ENCODE data around the gene PRTG.
"Not testable (repeated sequence)": the region's sequence is repeated elsewhere in the genome, so short reads cannot be mapped to it uniquely, and the experiment has no call there.

PRTG gene

DNA sequence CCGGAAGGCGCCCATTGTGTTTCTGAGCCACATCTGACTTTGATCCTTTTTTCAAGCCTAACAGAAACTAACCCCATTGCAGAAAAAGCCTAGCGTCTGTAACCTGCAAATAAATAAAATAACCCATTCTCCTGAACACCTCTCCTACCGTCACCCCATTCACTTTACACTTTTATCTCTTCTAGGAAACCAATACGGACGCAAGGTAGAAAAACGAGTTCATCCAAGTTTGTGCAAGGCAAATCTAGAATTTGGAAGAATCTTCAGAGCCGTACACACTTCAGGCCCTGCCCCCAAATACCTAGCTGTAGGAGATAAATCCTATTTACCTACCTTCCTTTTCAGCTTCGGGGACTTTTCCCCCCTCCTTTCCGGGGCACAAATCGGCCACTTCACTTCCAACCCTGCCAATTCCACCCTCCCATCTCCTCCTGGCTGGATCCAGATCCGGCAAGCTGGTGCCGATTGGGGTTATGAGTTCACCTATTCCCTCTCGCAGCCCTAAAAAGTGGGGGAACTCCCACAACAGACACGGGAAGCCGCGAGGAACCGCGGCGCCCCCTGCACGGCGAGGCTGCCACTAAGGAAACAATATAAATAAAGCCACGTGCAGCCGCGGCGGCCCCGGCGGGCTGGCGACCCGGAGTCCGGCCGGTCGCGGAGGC is 987 bp downstream of the PRTG start:
- DNase-seq: no peak

DNA sequence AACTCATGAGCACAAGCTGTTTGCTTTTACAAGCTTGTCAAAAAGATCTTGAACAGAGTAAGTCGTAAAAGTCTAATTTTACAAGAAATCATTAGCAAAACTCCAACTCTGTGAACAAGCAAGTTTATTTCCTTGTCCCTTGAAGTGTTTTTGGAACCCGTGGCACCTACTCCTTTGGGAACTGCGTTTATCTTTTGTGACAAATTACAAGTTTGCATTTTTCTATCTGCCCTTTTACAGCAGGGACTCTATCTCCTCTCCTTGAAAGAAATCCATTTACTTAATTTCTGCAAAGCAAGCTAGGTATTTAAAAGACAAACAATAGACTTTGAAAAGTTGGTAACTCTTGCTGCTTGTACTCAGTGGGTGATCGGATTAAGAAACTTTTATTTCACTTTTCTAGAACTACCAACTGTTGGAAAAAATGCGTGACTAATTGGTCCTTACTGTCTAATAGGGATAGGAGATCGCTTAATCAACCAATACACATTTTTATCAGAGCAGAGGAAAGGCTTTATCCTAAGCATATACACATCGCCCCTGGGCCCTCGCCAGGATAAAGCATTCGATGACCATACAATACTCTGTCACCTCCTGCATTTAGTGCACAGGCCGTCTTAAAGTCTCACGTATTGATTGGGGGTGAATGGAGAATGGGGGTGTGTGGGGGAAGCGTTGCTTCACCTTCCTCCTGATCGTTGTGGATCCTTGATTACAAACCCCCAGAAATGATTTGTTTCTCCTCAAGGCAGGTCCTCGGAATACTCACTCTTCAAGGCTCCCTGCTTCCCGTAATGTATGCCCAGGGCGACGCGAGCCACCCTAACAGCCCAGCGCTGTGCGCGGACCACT is 1.7 kb downstream of the PRTG start:
- no peak for DNase-seq

DNA sequence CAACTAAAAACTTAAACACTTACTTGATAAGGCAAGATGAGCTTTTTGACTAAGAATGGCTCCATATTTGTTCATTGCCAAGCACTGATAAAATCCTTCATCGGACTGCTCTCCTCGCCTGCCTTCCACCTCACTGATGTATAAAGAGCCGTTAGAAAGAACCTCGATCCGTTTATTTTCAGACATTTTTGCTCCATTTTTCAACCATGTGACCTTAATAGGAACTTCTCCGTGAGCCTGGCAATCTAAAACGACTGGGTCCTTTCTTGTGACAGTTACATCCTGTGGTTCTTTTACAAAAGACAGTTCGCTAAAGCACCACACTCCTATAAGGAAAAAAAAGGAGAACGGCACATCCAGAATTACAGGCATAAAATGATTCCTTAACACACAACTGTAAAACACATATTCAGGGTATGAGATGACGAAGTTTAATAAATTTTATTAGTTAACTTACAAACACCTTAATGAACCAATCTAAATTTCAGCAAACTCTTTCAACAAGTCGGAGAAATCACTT is 2.5 kb downstream of the PRTG start:
- DNase-seq: no peak

DNA sequence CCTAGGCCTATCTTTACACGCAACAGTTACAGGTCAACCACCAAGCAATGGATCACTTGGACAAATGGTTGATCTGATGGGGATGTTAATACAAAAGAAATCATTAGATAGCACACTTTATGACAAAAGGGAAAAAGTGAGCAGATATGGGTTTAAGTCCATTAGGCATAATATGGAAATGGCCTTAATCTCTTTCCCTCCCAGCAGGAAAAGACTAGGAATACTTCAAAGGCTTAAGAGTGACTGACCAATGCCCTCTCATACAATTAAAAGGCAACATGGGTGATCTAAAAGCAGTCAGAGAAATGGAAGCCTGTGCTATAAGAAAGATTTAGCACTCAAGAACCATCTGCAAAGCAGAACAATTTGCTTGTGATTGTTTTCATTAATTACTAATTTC is 3.3 kb downstream of the PRTG start:
- no peak for DNase-seq

DNA sequence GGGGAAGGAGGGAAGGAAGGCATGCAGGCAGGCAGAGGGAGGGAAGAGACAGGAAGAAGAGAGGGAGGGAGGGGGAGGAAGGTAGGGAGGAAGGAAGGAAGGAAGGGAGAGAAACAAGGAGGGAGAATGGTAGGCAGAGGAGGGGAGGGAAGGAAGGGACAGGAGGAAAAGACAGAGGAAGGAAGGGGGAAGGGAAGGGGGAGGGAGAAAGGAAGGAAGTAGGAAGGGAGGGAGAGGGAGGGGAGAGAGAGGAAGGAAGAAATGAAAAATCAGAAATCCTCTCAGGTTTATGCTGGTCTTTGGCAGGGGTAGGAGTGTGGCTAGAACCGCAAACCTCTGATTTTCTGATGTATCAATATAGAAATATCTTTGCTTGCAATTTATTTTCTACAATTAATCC is 4.2 kb downstream of the PRTG start:
- no peak for DNase-seq

DNA sequence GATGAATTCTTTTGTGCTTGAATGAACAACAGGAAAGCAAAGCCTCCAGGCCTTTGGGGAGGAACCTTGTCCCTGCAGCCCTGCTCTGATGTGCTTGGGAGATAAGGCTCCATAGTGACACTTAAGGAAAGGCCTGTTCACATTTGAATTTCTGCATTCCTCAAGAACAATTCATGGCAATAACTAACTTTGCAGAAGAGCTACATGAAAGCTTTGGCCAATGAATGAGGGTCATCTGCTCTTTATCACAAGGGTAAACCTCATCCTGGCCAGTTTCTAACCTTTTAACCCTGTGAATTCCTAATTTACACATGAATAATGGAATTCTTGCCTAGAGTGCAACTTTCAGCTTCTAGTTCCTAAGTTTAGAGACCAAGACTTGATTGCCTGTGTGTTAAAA is 5.6 kb downstream of the PRTG start:
- DNase-seq: no peak

DNA sequence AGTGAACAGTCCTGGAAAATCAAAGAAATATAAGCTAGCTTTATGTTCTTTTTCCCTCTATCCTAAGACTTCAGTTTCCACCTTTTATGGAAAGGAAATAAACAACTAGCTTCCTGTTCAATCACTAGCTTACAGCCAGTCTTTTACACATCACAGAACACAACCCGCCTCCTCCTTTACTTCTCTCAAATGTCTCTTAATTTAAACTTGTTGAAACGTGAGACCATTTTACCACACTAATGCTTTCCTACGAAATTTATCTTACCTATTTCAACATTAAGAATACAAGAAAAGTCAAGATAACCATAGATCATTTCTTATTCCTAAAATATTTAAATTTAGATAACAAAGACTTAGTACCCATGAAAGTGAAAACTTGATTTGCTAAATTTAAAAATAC is 6.2 kb downstream of the PRTG start:
- DNase-seq: no peak

DNA sequence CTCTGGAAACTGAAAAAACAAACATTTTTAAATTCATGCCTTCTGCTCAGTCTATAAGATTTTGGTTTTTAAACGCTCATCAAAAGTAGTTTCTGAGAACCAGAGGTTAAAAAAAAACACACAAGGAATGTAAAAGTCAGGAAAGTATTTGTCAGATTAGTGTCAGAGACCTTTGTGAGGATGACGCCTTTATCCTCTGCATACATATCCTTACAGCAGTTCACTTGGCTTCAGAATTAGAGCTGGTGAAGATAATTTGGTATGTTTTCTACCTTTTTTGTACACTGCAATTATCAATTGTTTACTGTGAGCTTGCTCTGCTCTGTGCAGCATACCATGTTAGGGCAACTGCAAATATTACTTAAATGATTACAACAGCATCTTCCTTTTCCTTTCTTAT is 8.3 kb downstream of the PRTG start:
- DNase-seq: no peak

DNA sequence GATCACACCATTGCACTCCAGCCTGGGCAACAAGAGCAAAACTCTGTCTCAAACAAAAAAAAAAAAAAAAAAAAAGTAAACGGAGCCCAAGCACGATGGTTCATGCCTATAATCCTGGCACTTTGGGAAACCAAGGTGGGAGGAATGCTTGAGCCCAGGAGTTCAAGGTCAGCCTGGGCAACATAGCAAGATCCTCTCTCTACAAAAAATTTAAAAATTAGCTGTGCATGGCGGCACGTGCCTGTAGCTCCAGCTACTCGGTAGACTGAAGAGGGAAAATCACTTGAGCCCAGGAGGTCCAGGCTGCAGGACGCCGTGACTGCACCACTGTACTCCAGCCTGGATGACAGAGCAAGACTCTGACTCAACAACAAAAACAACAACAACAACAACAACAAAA is 9.5 kb downstream of the PRTG start:
- not testable (repeated sequence) for DNase-seq

DNA sequence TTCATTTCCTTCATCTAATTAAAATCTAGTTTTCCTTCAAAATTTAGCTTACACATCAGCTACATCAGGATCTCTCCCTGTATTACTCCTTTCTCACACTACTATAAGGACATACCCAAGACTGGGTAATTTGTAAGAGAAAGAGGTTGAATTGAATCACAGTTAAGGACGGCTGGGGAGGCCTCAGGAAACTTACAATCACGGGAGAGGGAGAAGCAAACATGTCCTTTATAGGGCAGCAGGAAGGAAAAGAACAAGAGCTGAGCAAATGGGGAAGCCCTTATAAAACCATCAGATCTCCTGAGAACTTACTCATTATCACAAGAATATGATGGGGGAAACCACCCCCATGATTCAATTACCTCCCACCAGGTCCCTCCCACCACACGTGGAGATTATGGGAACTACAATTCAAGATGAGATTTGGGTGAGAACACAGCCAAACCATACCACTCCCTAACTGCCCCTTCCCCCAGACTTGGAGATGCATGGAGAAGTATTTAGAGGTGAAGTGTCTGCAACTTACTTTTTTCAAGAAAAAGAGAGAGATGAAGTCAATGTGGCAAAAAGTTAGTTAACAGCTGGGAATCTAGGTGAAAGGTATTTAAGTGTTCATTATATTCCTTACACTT is 21.3 kb downstream of the PRTG start:
- no peak for DNase-seq

DNA sequence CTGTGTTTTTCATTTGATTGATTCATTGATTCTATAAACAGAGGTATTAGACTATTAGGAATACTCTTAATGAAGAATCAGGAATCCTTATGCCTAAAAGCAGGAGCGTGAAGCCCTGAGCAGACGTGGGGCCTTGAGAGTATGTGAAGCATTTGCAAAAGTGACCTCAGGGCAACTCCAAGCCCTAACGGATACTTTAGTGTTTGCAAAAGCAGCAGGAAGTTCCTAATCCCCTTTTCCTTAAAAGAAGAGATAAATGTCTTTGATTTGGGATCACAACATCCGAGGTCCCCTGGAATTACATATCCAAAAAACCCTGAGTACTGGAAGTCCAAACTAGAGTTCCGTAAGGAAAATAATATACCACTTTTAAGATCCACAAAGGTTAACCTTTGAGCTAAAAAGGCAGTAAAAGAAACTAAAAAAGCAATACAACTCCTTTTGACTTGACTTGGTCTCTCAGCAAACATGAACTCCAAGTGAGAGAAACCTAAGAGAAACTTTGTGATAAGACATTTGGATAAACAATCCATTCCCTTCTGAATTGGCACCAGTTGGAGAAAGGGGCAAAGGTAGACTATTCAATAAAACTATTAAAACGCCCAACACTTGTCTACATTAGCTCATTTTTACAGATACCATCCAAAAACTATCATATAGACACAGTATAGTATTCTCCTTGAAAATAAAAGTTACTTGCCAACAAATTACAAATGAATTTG is 27.4 kb downstream of the PRTG start:
- DNase-seq: no peak

DNA sequence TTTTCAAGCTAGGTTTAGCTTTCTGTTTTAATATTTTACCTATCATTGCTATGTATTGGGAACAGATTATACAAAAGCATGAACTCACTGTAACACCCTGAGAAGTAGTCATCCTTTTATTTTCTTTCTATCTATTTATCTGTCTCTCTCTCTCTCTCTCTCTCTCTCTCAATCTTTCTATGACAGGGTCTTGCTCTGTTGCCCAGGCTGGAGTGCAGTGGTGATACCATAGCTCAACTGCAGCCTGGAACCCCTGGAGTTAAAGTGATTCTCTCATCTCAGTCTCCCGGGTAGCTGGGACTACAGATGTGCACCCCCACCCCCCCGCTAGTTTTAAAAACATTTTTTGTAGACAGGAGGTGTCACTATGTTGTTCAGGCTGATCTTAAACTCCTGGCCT is 28.9 kb downstream of the PRTG start:
- DNase-seq: no peak

DNA sequence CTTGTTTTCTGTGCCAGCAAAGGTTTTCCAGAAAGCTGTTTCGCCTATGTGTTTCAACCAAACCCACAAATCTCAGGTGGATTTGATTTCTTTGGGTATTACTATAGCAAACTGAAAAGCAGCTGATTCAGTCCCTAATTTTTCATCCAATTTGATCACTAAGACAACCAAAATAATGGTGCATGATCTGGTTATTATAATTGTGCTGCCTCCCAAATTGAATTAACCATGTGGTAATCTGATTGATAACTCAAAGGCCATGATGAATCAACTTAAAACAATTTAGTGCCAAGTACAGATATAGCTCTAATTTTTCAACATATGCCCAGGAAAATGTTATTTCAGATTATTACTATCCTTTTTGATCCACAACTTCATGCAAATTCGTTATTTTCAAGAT is 30.6 kb downstream of the PRTG start:
- DNase-seq: no peak

DNA sequence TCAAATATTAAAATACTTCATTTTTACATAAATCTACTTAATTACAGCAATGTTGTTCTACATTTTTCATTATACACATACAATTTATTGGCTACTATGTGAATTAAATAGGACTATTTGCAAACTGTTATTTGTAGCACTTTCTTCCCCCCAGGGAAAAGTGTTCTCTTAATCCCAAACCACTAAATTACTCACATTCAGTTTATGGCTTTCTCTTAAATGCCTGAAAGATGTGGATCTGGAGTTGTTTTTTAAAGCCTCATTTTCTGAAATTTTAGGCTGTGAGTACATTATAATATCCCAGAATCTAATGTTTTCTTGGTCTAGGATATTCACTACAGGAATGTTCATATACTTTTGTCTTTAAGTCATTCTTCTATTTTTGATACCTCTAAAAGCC is 32.7 kb downstream of the PRTG start:
- no peak for DNase-seq

DNA sequence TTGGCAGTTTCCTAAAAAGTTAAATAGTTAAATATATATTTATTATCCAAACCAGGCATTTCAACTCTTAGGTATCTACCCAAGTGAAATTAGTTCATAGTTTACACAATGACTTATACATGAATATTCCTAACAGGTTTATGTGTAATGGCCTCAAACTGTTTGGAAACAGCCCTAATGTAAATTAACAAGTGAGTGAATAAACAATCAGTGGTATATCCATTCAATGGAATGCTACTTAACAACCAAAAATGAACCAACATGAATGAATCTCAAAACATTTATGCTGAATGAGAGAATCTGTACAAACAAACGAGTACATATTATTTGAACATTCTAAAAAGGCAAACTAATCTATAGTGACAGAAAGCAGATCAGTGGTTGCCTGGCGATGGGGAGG is 33.5 kb downstream of the PRTG start:
- no peak for DNase-seq

DNA sequence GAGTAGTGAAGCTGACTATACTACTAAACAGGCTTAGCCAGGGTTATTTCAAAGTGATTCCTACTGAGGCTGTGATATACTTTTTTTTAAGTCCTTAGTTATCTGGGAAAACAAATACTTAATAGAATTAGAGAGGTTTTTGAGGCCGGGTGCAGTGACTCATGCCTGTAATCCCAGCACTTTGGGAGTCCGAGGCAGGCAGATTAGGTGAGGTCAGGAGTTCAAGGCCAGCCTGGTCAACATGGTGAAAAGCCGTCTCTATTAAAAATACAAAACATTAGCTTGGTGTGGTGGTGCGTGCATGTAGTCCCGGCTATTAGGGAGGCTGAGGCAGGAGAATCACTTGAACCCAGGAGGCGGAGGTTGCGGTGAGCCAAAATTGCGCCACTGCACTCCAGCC is 34.2 kb downstream of the PRTG start:
- no peak for DNase-seq

DNA sequence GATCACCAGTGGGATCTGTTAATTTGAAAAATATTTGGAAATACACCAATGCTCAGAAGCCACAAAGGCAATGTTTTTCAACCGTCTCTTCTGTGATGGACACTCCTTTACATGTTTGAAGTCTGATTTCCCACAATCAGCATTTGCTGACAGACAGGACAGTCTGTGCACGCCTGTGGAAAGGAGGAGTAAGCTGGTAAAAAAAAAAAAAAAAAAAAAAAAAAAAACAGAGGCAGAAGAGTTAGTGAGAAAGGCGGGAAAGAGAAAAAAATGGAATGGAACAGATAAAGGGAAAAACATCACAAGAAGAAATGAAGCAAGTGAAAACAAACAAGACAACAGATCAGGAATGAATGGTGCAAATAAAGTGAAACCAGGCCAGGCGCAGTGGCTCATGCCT is 35.0 kb downstream of the PRTG start:
- no peak for DNase-seq

DNA sequence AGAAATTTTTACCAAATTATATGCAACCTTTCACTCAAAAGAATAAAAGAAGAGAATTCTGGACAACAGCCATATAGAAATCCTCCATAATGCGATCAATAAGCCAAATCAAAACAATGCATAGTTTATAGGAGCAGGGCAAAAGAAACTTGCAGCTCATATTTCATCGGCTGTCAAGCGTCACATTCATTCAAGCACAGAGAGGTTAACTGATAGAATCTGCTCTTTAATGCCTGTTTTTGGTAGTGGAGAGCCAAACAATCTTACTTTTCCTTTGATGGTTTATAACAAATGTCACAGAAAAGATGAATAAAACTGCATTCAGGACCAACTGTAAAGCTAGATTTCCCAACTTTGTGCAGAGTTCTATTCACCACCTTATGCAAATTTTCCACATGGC is 35.4 kb downstream of the PRTG start:
- no peak for DNase-seq

DNA sequence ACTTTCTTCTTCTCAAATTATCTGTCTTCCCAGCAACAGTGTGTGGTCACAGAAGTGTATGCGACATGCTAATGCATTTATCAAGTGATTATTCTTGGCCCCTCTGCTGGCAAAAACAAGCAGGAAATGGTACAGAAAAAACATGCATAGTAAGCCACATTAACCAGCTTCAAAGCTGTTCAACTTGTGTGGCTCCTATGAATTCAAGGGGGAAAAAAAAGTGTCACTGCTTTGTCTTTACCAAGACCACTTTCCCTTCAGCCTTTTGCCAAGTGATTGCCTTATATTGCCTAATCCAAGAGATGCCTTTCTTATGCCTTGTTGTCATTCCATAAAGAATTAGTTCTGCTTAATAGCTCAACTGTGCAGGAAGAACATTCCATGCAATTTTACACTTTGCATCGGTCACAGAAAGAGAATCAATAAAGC is 39.1 kb downstream of the PRTG start:
- no peak for DNase-seq

DNA sequence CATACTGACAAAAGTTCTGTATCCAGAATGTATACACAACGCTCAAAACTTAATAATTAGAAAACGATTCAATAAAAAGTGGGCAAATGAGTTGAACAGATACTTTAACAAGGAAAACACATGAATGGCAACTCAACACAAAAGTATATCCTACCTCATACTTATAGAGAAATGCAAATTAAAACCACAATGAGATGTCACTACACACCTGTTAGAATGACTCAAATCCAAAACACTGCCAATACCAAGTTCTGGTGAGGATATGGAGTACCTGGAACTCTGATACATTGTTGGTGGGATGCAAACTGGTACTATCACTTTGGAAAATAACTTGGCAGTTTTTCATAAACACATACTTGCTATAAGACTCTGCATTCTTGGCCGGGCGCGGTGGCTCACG is 42.1 kb downstream of the PRTG start:
- no peak for DNase-seq

DNA sequence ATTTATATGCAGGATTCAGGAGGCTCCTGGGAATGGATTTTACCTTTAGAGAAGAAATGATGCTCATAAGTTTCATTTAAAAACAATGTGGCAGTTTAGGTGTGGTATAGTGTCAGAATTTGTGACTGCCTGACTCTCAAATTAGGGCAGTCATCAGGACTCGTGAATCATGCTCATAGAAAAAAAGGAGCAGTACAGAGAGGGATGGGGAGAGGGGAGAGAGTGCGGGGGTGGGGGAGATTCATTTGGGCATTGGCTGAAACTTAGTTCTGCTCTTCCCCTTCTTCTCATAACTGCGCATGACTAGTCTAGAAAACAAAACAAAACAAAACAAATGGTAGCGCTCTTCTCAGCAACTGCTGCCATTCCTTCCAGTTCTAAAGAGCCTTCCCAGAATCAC is 44.3 kb downstream of the PRTG start:
- DNase-seq: no peak

DNA sequence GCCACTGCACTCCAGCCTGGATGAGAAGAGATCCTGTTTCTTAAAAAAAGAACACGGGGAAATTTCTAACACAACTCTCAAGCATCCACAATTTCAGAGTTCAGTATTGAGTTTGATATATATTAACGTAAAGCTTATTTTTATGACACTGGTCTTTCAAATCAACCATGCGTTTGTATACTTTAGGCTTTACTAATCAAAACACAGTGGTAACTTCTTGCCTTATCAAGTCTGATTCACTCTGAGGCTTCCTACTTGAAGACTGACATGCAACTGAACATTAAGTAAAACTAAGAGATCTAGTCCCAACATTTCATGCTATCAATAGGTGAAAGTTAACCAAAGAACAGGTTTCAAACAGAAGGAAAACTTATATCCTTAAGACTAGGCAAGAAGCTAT is 46.7 kb downstream of the PRTG start:
- no peak for DNase-seq

DNA sequence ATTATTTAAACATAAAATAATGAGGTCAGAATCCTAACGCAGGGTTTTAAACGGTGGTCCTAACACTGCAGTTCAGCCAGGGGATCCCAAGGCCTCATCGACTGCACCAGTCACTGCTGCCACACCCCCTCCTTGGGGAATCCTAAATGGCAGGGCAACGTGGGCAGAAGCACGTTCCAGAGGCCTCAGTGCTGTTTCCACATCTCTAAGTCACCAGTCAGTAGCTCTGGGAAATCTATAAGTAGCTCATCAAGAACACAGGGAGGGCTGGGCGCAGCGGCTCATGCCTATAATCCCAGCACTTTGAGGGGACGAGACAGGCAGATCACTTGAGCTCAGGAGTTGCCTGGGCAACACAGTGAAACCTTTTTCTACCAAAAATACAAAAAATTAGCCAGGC is 47.5 kb downstream of the PRTG start:
- no peak for DNase-seq
